HT1080 (cell line): ENCODE measurements around the gene C19orf85. TPM values are rescaled to one million over a fixed set of nuclear protein-coding genes. Genes with fewer than 3 reads are reported as not detected.
"Not testable (repeated sequence)": the region's sequence is repeated elsewhere in the genome, so short reads cannot be mapped to it uniquely, and the experiment has no call there.

Experiments used
- DNase-seq: peaks from one replicate; pipeline ENCODE4 v3.0.0-alpha.2; 2015; ENCODE audit warnings: low read depth
- total RNA-seq: library from RNA; depleted of rRNA; stranded (reverse); fragments of >200 nt; shearing (Covaris generic); gene quantifications from 2 replicates; pipeline ENCODE4 v1.2.3, GENCODE V29; 2014

C19orf85 gene
- total RNA-seq, 1 experiment from 2014 or later: not detected

- no peak for DNase-seq
These were observed 4.4 kb downstream of the C19orf85 start for GRCh38 chr19:55459950-55460657.

- no peak for DNase-seq
These were observed 5.0 kb downstream of the C19orf85 start for GRCh38 chr19:55459551-55459949.

- DNase-seq: no peak
These were observed 6.7 kb downstream of the C19orf85 start for GRCh38 chr19:55457683-55458457.

- no peak for DNase-seq
These were observed 8.2 kb downstream of the C19orf85 start for GRCh38 chr19:55456347-55456746.

- no peak for DNase-seq
These were observed 8.8 kb downstream of the C19orf85 start for GRCh38 chr19:55455576-55456235.

- no peak for DNase-seq
These were observed 9.7 kb downstream of the C19orf85 start for GRCh38 chr19:55454787-55455243.

GRCh38 chr19:55453511-55454260, 10.9 kb downstream of the C19orf85 start:
- DNase-seq: no peak

- DNase-seq: no peak
These were observed 11.7 kb downstream of the C19orf85 start for GRCh38 chr19:55452749-55453346.

GRCh38 chr19:55451965-55452748, 12.4 kb downstream of the C19orf85 start:
- DNase-seq: no peak

GRCh38 chr19:55451163-55451964, 13.2 kb downstream of the C19orf85 start:
- DNase-seq: no peak

GRCh38 chr19:55449469-55449868, 15.1 kb downstream of the C19orf85 start:
- no peak for DNase-seq

GRCh38 chr19:55448175-55448490, 16.4 kb downstream of the C19orf85 start:
- DNase-seq: not testable (repeated sequence)

GRCh38 chr19:55447421-55448174, 17.0 kb downstream of the C19orf85 start:
- peak; percentile 36 for DNase-seq

- DNase-seq: no peak
These were observed 18.5 kb downstream of the C19orf85 start for GRCh38 chr19:55446060-55446459.

- DNase-seq: no peak
These were observed 19.9 kb downstream of the C19orf85 start for GRCh38 chr19:55444646-55445045.

- no peak for DNase-seq
These were observed 20.6 kb downstream of the C19orf85 start for GRCh38 chr19:55443824-55444480.

- DNase-seq: no peak
These were observed 21.3 kb downstream of the C19orf85 start, which contains the start of gene SHISA7 for GRCh38 chr19:55443045-55443823. TSS of gene SHISA7 (minus strand) at chr19:55443300. CDS start at chr19:55442863, 437 bp downstream.
